WERI-Rb-1 (cell line): ENCODE results near the gene GNA12.

Source experiments
- DNase-seq: peaks from one replicate; pipeline ENCODE4 v3.0.0-alpha.2; 2020
- H3K27ac ChIP-seq: fragments of 250-450 bp; sonication (Bioruptor Pico); 2 replicates; pipeline ENCODE4 v1.5.1; 2020; ENCODE audit warnings: mild to moderate bottlenecking, moderate library complexity
- H3K27me3 ChIP-seq: fragments of 250-450 bp; sonication (Bioruptor Pico); 2 replicates; pipeline ENCODE4 v1.5.1; 2021; ENCODE audit warnings: mild to moderate bottlenecking, low read depth, moderate library complexity; ENCODE audit not compliant: insufficient read depth, severe bottlenecking
- H3K36me3 ChIP-seq: fragments of 250-450 bp; sonication (Bioruptor Pico); 2 replicates; pipeline ENCODE4 v1.5.1; 2020; ENCODE audit warnings: mild to moderate bottlenecking, moderate library complexity
- H3K4me3 ChIP-seq: 2 replicates; pipeline ENCODE4 v1.5.1; 2011; ENCODE audit warnings: low read depth, mild to moderate bottlenecking, control low read depth, low read length
- H3K9me3 ChIP-seq: fragments of 250-450 bp; sonication (Bioruptor Pico); 2 replicates; pipeline ENCODE4 v1.5.1; 2021; ENCODE audit warnings: mild to moderate bottlenecking, moderate library complexity; ENCODE audit not compliant: severe bottlenecking
- CTCF ChIP-seq: IDR thresholded peaks from 2 replicates; pipeline ENCODE4 v1.5.1; 2011; ENCODE audit warnings: low read depth, mild to moderate bottlenecking, control low read depth, inconsistent platforms, low read length

The GNA12 gene

DNA sequence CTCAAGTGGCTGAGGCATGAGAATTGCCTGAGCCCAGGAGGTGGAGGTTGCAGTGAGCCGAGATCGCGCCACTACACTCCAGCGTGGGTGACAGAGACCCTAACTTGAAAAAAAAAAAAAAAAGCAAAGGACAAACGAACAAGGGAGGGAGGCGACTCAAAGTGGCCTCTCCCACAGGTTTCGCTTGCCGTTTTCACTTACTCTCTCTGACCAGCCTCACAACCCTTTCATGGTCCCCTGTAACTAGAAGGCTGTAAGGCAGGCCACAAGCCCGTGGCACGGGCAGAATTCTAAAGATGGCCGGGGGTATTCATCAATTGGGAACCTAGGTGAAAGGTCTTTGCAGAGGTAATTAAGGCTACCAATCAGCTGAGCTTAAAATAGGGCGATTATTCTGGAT, 25.5 kb downstream of the GNA12 start:
- DNase-seq, result no peak
- no peak for TF ChIP-seq CTCF
- Histone ChIP-seq H3K4me3 (no peak overlapping the region), H3K27me3 (no peaks in the 10 kb centered on the region), H3K27ac (no peak overlapping the region), H3K36me3 (no peaks in the 10 kb centered on the region), H3K9me3 (no peaks in the 10 kb centered on the region)

DNA sequence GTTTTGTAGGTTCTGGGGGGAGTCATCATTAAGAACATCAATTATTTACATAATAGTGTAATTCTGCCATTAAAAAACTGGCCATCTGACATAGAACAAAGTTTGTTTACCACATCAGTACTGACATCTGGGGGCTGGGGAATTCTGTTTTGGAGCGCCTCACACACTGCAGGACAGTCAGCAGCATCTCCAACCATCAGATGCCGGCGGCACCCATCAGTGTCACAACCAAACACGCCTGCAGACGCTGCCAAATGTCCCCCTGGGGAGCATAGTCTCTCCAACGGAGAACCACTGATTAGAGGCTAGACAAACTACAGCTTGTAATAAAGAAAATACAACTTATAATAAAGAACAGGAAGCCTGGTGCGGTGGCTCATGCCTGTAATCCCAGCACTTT, 26.0 kb downstream of the GNA12 start:
- Histone ChIP-seq H3K27ac (no peak overlapping the region), H3K4me3 (no peak overlapping the region), H3K9me3 (no peaks in the 10 kb centered on the region), H3K36me3 (no peaks in the 10 kb centered on the region), H3K27me3 (no peaks in the 10 kb centered on the region)
- no peak for DNase-seq
- no peak for TF ChIP-seq CTCF

- no peak for DNase-seq
- no peak overlapping the region for H3K27ac ChIP-seq
- H3K36me3 ChIP-seq, result no peaks in the 10 kb centered on the region
These were observed 26.7 kb downstream of the GNA12 start for GRCh38 chr7:2817456-2817855.

DNA sequence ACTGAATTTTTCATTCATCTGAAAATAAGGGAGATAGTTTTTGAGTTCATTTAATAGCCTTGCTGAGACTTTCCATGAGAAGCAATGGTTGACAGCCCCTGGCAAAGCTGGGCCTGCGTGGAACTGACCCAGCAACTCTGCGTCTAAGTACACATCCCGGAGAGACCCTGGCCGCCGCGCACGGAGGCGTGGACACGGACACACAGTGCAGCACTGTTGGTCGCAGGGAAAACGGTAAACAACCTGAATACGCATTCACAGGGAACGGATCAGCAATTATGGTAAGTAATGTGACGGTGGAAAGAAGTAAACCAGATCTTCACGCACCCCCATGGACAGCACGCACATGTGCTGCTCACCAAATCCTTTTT, 28.2 kb downstream of the GNA12 start:
- DNase-seq, result no peak
- H3K27me3 ChIP-seq, result no peaks in the 10 kb centered on the region
- TF ChIP-seq CTCF, result no peak
- no peaks in the 10 kb centered on the region for H3K9me3 ChIP-seq
- no peaks in the 10 kb centered on the region for H3K36me3 ChIP-seq
- no peak overlapping the region for H3K27ac ChIP-seq
- no peak overlapping the region for H3K4me3 ChIP-seq

More at GRCh38 chr7:2817456-2817855, 26.7 kb downstream of the GNA12 start:
- H3K4me3 ChIP-seq, result no peak overlapping the region
- H3K9me3 ChIP-seq, result no peaks in the 10 kb centered on the region
- TF ChIP-seq CTCF, result no peak
- H3K27me3 ChIP-seq, result no peaks in the 10 kb centered on the region

- Histone ChIP-seq H3K36me3 (no peaks in the 10 kb centered on the region), H3K4me3 (no peak overlapping the region), H3K9me3 (no peaks in the 10 kb centered on the region), H3K27me3 (no peaks in the 10 kb centered on the region), H3K27ac (no peak overlapping the region)
- no peak for TF ChIP-seq CTCF
- DNase-seq, result no peak
These were observed 28.9 kb downstream of the GNA12 start for GRCh38 chr7:2814946-2815874.
